Ishikawa (cell line): ENCODE measurements around the gene FRRS1.

ENCODE experiments used
- RAD21 ChIP-seq: IDR thresholded peaks from 2 replicates; pipeline ENCODE4 v1.6.1; 2012; ENCODE audit warnings: low read depth
- TCF12 ChIP-seq: IDR thresholded peaks from 2 replicates; pipeline ENCODE4 v1.6.1; 2012; ENCODE audit warnings: low read depth
- TEAD4 ChIP-seq: IDR thresholded peaks from 2 replicates; pipeline ENCODE4 v1.6.1; 2012
- YY1 ChIP-seq: IDR thresholded peaks from 2 replicates; pipeline ENCODE4 v1.6.1; 2012; ENCODE audit warnings: low read depth
- ZBTB7A ChIP-seq: IDR thresholded peaks from 2 replicates; pipeline ENCODE4 v1.6.1; 2012; ENCODE audit warnings: low read depth
- TF ChIP-seq, protein P1 (sequence below): IDR thresholded peaks from 2 replicates; pipeline ENCODE4 v1.6.1; 2012
- TF ChIP-seq, protein P2 (sequence below): IDR thresholded peaks from 2 replicates; pipeline ENCODE4 v1.6.1; 2012; ENCODE audit warnings: low read depth, mild to moderate bottlenecking
- TF ChIP-seq, protein P3 (sequence below): IDR thresholded peaks from 2 replicates; pipeline ENCODE4 v1.6.1; 2012

DNA sequence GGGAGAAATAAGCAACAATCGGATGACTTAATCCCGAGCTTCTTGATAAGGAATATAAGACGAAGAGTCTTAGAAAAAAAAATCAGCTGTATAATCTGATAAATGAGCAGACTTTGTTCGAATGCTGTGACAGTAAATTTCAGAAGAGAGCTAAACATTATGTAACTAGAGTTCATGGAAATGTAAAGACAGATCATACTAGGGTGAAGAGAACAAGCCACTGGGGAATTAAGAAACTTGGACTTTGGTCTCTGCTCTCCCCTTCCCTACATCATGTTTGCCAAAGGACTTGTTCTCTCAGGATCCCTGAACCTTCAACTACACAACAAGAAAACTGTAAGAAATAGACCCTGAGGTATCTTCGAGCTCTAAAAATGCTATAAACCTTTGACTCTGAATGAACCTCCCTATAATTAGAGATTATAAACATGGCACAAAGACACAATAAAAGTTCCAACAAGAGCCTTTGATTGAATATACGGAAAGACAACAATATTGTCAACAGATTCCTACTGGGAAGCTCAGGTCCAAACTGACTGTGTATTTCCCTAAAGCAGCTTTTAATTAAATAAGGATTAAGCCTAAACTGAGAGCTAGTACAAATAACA is 27.5 kb downstream of the FRRS1 start:
- TF ChIP-seq TCF12: no peak
- TF ChIP-seq, protein P1, sequence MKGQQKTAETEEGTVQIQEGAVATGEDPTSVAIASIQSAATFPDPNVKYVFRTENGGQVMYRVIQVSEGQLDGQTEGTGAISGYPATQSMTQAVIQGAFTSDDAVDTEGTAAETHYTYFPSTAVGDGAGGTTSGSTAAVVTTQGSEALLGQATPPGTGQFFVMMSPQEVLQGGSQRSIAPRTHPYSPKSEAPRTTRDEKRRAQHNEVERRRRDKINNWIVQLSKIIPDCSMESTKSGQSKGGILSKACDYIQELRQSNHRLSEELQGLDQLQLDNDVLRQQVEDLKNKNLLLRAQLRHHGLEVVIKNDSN: no peak
- TF ChIP-seq, protein P2, sequence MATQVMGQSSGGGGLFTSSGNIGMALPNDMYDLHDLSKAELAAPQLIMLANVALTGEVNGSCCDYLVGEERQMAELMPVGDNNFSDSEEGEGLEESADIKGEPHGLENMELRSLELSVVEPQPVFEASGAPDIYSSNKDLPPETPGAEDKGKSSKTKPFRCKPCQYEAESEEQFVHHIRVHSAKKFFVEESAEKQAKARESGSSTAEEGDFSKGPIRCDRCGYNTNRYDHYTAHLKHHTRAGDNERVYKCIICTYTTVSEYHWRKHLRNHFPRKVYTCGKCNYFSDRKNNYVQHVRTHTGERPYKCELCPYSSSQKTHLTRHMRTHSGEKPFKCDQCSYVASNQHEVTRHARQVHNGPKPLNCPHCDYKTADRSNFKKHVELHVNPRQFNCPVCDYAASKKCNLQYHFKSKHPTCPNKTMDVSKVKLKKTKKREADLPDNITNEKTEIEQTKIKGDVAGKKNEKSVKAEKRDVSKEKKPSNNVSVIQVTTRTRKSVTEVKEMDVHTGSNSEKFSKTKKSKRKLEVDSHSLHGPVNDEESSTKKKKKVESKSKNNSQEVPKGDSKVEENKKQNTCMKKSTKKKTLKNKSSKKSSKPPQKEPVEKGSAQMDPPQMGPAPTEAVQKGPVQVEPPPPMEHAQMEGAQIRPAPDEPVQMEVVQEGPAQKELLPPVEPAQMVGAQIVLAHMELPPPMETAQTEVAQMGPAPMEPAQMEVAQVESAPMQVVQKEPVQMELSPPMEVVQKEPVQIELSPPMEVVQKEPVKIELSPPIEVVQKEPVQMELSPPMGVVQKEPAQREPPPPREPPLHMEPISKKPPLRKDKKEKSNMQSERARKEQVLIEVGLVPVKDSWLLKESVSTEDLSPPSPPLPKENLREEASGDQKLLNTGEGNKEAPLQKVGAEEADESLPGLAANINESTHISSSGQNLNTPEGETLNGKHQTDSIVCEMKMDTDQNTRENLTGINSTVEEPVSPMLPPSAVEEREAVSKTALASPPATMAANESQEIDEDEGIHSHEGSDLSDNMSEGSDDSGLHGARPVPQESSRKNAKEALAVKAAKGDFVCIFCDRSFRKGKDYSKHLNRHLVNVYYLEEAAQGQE: no peak
- no peak for TF ChIP-seq TEAD4
- no peak for TF ChIP-seq ZBTB7A
- no peak for TF ChIP-seq YY1
- no peak for TF ChIP-seq RAD21
- TF ChIP-seq, protein P3, sequence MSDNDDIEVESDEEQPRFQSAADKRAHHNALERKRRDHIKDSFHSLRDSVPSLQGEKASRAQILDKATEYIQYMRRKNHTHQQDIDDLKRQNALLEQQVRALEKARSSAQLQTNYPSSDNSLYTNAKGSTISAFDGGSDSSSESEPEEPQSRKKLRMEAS: no peak
